Measurements from ENCODE around the gene SLC4A1AP. TPM values are rescaled to one million over a fixed set of nuclear protein-coding genes. Genes with fewer than 3 reads are reported as not detected.

The SLC4A1AP gene
- total RNA-seq, 1 experiment from 2014 or later = 29.1 TPM

DNA sequence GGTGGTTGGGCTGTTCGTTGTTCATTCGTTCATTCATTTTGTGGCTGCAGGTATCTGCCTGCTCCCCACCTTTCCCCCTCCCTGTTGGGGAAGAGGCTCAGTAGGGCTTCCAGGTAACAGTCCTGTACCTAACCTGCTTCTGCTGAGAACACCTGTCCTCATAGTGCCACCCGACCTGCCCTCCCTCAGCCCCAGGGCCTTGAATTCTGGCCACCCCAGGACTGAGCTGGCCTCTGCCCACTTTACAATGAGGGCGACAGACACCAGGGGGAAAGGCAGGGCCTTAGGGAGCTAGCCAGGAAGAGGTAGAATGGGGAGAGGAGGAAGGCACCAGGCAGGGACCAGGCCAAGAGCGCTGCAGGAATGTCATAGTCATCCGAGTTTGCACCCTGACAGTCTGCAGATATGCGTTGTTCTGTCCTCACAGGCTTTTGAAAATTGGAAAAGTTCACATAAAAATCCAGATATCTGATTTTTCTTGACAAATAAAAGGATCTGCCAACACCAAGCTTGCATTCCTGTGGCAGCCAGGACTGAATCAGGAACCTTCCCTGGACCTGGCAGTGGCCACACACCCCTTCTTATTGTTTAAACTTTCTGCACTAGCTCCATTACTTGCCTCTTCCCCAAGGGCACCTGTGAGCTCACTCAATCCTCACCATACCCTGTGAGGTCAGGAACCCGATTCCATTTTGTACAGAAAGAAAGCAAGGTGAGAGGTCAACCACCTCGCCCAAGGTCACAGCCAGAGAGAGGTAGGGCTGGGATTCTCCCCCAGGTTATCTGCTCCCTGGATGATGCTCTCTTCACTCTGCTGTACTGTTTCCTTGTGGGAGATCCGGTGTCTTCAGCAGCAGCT is 72.6 kb downstream of the SLC4A1AP start:
- H3K4me2 ChIP-seq (ENCODE audit: low read length) = no peak overlapping the region
- intact Hi-C loops (cut with micrococcal nuclease) = no loop called here
- no peaks in the 10 kb centered on the region for H3K79me2 ChIP-seq (ENCODE audit: low read length)
- H2AFZ ChIP-seq (ENCODE audit: low read length) = no peak overlapping the region
- H4K20me1 ChIP-seq (ENCODE audit: low read length) = no peaks in the 10 kb centered on the region
- ChIA-PET CTCF (no interaction called here), POLR2A (ENCODE audit: unreplicated experiment) (no interaction called here)
- BruUV-seq (replicated peaks) = no TSS peak
- H3K9ac ChIP-seq (ENCODE audit: low read length) = no peak overlapping the region
- no peak overlapping the region for H3K4me3 ChIP-seq (ENCODE audit: low read length)
- TF ChIP-seq EZH2 (IDR thresholded peaks at IDR 0.05; ENCODE audit: low read length, unreplicated experiment) = no peak
- no peak for TF ChIP-seq EZH2phosphoT487 (IDR thresholded peaks at IDR 0.05; ENCODE audit: borderline replicate concordance, low read length)
- TF ChIP-seq, protein P1, sequence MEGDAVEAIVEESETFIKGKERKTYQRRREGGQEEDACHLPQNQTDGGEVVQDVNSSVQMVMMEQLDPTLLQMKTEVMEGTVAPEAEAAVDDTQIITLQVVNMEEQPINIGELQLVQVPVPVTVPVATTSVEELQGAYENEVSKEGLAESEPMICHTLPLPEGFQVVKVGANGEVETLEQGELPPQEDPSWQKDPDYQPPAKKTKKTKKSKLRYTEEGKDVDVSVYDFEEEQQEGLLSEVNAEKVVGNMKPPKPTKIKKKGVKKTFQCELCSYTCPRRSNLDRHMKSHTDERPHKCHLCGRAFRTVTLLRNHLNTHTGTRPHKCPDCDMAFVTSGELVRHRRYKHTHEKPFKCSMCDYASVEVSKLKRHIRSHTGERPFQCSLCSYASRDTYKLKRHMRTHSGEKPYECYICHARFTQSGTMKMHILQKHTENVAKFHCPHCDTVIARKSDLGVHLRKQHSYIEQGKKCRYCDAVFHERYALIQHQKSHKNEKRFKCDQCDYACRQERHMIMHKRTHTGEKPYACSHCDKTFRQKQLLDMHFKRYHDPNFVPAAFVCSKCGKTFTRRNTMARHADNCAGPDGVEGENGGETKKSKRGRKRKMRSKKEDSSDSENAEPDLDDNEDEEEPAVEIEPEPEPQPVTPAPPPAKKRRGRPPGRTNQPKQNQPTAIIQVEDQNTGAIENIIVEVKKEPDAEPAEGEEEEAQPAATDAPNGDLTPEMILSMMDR (conservative IDR thresholded peaks at IDR 0.05; ENCODE audit: low read depth, low read length) = no peak
- ATAC-seq (no peak), DNase-seq (no peak)
- no peaks in the 10 kb centered on the region for H3K27me3 ChIP-seq (ENCODE audit: low read length)
- peaks cover 6% of the 10 kb centered on the region; the same call in 1 of the 2 replicates for H3K4me1 ChIP-seq (ENCODE audit: insufficient read depth, low read length)
- H3K27ac ChIP-seq (ENCODE audit: low read length) = no peak overlapping the region
- no peaks in the 10 kb centered on the region for H3K9me3 ChIP-seq (ENCODE audit: low read length)
- H3F3A ChIP-seq (ENCODE audit: low read length, unreplicated experiment) = no peaks in the 10 kb centered on the region
- H3K9me2 ChIP-seq (replicated peaks; ENCODE audit: low read length) = no peaks in the 10 kb centered on the region
- no peaks in the 10 kb centered on the region for H3K36me3 ChIP-seq (ENCODE audit: low read depth, low read length)

DNA sequence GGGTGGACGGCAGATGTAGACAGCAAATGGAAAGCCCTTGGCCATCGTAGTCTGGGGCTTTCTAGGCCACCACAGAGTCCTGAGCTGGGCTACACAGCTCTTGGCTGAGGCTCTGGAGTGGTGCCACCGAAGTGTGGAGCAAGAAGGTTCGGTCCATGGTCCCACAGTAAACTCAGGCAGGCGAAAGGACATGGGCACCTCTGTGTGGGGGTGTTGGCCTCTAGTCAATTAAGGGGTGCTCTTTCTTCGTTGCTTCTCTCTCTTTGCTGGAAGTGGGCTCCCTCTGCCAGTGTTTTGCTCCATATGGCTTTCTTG is 73.2 kb downstream of the SLC4A1AP start:
- intact Hi-C loops (cut with micrococcal nuclease) = no loop called here
- ChIA-PET POLR2A (ENCODE audit: unreplicated experiment) (interaction anchor here (0.6 kb wide), 1 partner anchor 489 kb away, joined by 5 read pairs; no protein-coding TSS in a partner anchor), CTCF (no interaction called here)
- Histone ChIP-seq H3K79me2 (ENCODE audit: low read length) (no peaks in the 10 kb centered on the region), H3K9ac (ENCODE audit: low read length) (no peak overlapping the region), H3K9me3 (ENCODE audit: low read length) (no peaks in the 10 kb centered on the region), H3K27ac (ENCODE audit: low read length) (no peak overlapping the region), H3K4me3 (ENCODE audit: low read length) (no peak overlapping the region), H3K9me2 (replicated peaks; ENCODE audit: low read length) (no peaks in the 10 kb centered on the region), H3K4me2 (ENCODE audit: low read length) (no peak overlapping the region), H4K20me1 (ENCODE audit: low read length) (no peaks in the 10 kb centered on the region), H3K36me3 (ENCODE audit: low read depth, low read length) (no peaks in the 10 kb centered on the region), H2AFZ (ENCODE audit: low read length) (no peak overlapping the region), H3K27me3 (ENCODE audit: low read length) (no peaks in the 10 kb centered on the region), H3K4me1 (ENCODE audit: insufficient read depth, low read length) (peaks cover 6% of the 10 kb centered on the region; the same call in 1 of the 2 replicates), H3F3A (ENCODE audit: low read length, unreplicated experiment) (no peaks in the 10 kb centered on the region)
- TF ChIP-seq EZH2 (IDR thresholded peaks at IDR 0.05; ENCODE audit: low read length, unreplicated experiment) = no peak
- ATAC-seq = no peak
- BruUV-seq (replicated peaks) = no TSS peak
- no peak for DNase-seq

DNA sequence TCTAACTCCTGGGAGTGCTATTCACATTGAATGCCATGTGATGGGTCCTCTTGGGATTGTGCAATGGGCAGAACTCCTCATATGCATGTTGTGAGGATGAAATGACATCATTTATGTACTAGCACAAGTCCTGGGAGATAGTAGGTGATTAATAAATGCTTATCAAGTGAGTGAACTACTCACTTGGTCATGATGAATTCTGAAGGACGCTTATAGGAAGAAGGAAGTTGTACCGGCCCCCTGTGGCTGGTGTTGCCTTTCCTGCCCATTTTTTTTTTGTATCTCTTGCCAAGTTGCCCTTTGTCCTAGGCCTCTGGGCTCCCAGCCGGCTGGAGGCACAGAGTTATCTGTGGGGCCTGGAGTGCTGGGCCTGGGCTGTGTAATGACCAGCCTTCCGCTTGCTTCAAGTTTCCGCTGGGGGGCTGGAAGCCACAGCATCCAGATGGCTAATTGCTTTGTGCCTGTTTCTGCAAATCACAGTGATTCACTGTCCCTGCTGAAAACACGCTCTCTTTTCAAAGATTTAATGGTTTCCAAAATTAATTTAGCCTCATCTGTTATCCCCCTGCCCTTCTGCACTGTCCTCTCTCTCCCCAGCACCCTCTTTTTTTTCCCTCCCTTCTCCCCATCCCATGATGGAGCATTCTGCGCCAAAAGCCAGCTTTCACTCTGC is 74.1 kb downstream of the SLC4A1AP start:
- no TSS peak for BruUV-seq (replicated peaks)

More for the DNA sequence above, 74.1 kb downstream of the SLC4A1AP start:
- DNase-seq (no peak), ATAC-seq (no peak)
- TF ChIP-seq, protein P1 (conservative IDR thresholded peaks at IDR 0.05; ENCODE audit: low read depth, low read length) = no peak
- no peak for TF ChIP-seq EZH2 (IDR thresholded peaks at IDR 0.05; ENCODE audit: low read length, unreplicated experiment)
- no peak for TF ChIP-seq EZH2phosphoT487 (IDR thresholded peaks at IDR 0.05; ENCODE audit: borderline replicate concordance, low read length)
- Histone ChIP-seq H3F3A (ENCODE audit: low read length, unreplicated experiment) (no peaks in the 10 kb centered on the region), H3K79me2 (ENCODE audit: low read length) (no peaks in the 10 kb centered on the region), H2AFZ (ENCODE audit: low read length) (no peak overlapping the region), H3K9ac (ENCODE audit: low read length) (no peak overlapping the region), H3K9me3 (ENCODE audit: low read length) (no peaks in the 10 kb centered on the region), H3K4me3 (ENCODE audit: low read length) (no peak overlapping the region), H3K36me3 (ENCODE audit: low read depth, low read length) (no peaks in the 10 kb centered on the region), H3K4me1 (ENCODE audit: insufficient read depth, low read length) (peaks cover 6% of the 10 kb centered on the region; the same call in 1 of the 2 replicates), H3K27me3 (ENCODE audit: low read length) (no peaks in the 10 kb centered on the region), H3K9me2 (replicated peaks; ENCODE audit: low read length) (no peaks in the 10 kb centered on the region), H3K4me2 (ENCODE audit: low read length) (no peak overlapping the region), H3K27ac (ENCODE audit: low read length) (no peak overlapping the region), H4K20me1 (ENCODE audit: low read length) (no peaks in the 10 kb centered on the region)
- intact Hi-C loops (cut with micrococcal nuclease) = no loop called here
- POLR2A ChIA-PET (ENCODE audit: unreplicated experiment) = interaction anchor here (0.6 kb wide), 1 partner anchor 222 kb away, joined by 6 read pairs; no protein-coding TSS in a partner anchor
- CTCF ChIA-PET = no interaction called here
